Endothelial cell (in vitro differentiated cells): ENCODE data around the gene TMEM44. TPM values are rescaled to one million over a fixed set of nuclear protein-coding genes. Genes with fewer than 3 reads are reported as not detected.
"Not testable (repeated sequence)": the region's sequence is repeated elsewhere in the genome, so short reads cannot be mapped to it uniquely, and the experiment has no call there.

Experiments
- DNase-seq: peaks from one replicate; pipeline ENCODE4 v3.0.0; 2021; ENCODE audit warnings: low spot score
- H3K27ac Mint-ChIP-seq: one replicate; pipeline ENCODE4 v1.8.0; 2021; ENCODE audit warnings: mixed read lengths, inconsistent platforms; ENCODE audit not compliant: unreplicated experiment
- H3K27me3 Mint-ChIP-seq: one replicate; pipeline ENCODE4 v1.8.0; 2021; ENCODE audit warnings: mild to moderate bottlenecking, moderate library complexity, mixed read lengths, inconsistent platforms; ENCODE audit not compliant: unreplicated experiment
- H3K36me3 Mint-ChIP-seq: one replicate; pipeline ENCODE4 v1.8.0; 2021; ENCODE audit warnings: mild to moderate bottlenecking, low read depth, mixed read lengths, inconsistent platforms; ENCODE audit not compliant: unreplicated experiment
- H3K4me1 Mint-ChIP-seq: one replicate; pipeline ENCODE4 v1.8.0; 2021; ENCODE audit warnings: mild to moderate bottlenecking, mixed read lengths, inconsistent platforms; ENCODE audit not compliant: unreplicated experiment
- H3K4me3 Mint-ChIP-seq: one replicate; pipeline ENCODE4 v1.8.0; 2021; ENCODE audit warnings: mild to moderate bottlenecking, mixed read lengths, inconsistent platforms; ENCODE audit not compliant: unreplicated experiment
- H3K9me3 Mint-ChIP-seq: one replicate; pipeline ENCODE4 v1.8.0; 2021; ENCODE audit warnings: mixed read lengths, inconsistent platforms; ENCODE audit not compliant: unreplicated experiment
- total RNA-seq: library from RNA; stranded (reverse); fragmentation: NEBNext Ultra II Directional; extraction: Animal tissue kit (Norgen Biotek cat#: 25700); gene quantifications from one replicate; pipeline ENCODE4 v1.2.1, GENCODE V29; 2021; ENCODE audit not compliant: unreplicated experiment
- TF ChIP-seq, protein P1 (sequence below): fragments of 200-600 bp; sonication (generic); IDR thresholded peaks from one replicate; pipeline ENCODE4 v1.5.0; 2021; ENCODE audit warnings: antibody characterized with exemption; ENCODE audit not compliant: unreplicated experiment

The TMEM44 gene
- total RNA-seq, 1 donor from 2014 or later = 51.1 TPM

- H3K4me3 Mint-ChIP-seq = no peak overlapping the region
- no peaks in the 10 kb centered on the region for H3K4me1 Mint-ChIP-seq
- DNase-seq = no peak
- no peak overlapping the region for H3K27ac Mint-ChIP-seq
- H3K36me3 Mint-ChIP-seq = peaks cover 27% of the 10 kb centered on the region
- peaks cover 3% of the 10 kb centered on the region for H3K27me3 Mint-ChIP-seq
- H3K9me3 Mint-ChIP-seq = no peaks in the 10 kb centered on the region
- TF ChIP-seq, protein P1, sequence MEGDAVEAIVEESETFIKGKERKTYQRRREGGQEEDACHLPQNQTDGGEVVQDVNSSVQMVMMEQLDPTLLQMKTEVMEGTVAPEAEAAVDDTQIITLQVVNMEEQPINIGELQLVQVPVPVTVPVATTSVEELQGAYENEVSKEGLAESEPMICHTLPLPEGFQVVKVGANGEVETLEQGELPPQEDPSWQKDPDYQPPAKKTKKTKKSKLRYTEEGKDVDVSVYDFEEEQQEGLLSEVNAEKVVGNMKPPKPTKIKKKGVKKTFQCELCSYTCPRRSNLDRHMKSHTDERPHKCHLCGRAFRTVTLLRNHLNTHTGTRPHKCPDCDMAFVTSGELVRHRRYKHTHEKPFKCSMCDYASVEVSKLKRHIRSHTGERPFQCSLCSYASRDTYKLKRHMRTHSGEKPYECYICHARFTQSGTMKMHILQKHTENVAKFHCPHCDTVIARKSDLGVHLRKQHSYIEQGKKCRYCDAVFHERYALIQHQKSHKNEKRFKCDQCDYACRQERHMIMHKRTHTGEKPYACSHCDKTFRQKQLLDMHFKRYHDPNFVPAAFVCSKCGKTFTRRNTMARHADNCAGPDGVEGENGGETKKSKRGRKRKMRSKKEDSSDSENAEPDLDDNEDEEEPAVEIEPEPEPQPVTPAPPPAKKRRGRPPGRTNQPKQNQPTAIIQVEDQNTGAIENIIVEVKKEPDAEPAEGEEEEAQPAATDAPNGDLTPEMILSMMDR = no peak
Measured at GRCh38 chr3:194606941-194607340, 26.3 kb downstream of the TMEM44 start.

DNA sequence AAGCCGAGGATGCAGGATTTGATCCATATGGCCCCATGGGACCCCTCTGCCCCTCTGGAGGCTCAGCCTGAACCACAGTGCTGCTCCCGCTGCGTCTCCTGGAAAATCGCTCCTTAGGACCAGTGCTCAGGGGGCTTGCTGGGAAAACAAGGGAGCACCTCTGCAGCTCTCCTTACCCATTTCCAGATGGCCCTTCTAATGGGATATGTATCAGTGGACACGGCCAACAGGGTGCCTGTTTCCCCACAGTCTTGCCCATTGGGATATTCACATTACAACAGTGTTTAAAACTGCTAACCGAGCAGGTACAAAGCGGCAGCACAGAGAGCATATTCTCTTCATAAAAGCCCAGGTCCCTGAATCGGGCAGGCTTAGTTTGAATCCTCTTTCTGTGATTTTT is 27.1 kb downstream of the TMEM44 start:
- no peak overlapping the region for H3K4me3 Mint-ChIP-seq
- H3K4me1 Mint-ChIP-seq = no peaks in the 10 kb centered on the region
- no peak for DNase-seq
- H3K27me3 Mint-ChIP-seq = peaks cover 3% of the 10 kb centered on the region
- peaks cover 32% of the 10 kb centered on the region for H3K36me3 Mint-ChIP-seq
- H3K27ac Mint-ChIP-seq = no peak overlapping the region
- TF ChIP-seq, protein P1 = no peak
- H3K9me3 Mint-ChIP-seq = no peaks in the 10 kb centered on the region

- H3K27me3 Mint-ChIP-seq, H3K4me3 Mint-ChIP-seq, H3K9me3 Mint-ChIP-seq, H3K4me1 Mint-ChIP-seq, DNase-seq, H3K27ac Mint-ChIP-seq: not testable (repeated sequence)
- peaks cover 36% of the 10 kb centered on the region for H3K36me3 Mint-ChIP-seq
Measured at GRCh38 chr3:194605314-194605713, 27.9 kb downstream of the TMEM44 start.

DNA sequence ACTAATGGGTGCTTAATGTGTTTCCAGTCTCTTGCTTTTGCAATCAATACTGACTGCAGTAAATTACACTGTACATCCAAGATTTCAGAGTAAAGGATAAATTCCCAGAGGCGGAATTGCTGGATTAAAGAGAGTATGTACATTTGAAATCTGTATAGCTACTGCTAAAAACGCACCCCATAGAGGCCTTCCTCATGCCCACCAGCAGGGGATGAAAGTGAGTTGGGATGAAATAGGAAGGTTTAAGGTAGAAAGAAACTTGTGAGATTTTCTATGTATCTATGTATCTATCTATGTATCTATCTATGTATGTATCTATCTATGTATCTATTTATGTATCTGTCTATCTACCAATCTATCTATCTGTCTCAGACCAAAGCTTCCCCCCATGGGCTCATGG is 28.4 kb downstream of the TMEM44 start:
- H3K4me1 Mint-ChIP-seq = no peaks in the 10 kb centered on the region
- H3K4me3 Mint-ChIP-seq = no peak overlapping the region
- TF ChIP-seq, protein P1 = no peak
- no peak overlapping the region for H3K27ac Mint-ChIP-seq
- peaks cover 35% of the 10 kb centered on the region for H3K36me3 Mint-ChIP-seq
- no peak for DNase-seq
- H3K9me3 Mint-ChIP-seq = no peaks in the 10 kb centered on the region
- peaks cover 3% of the 10 kb centered on the region for H3K27me3 Mint-ChIP-seq

DNA sequence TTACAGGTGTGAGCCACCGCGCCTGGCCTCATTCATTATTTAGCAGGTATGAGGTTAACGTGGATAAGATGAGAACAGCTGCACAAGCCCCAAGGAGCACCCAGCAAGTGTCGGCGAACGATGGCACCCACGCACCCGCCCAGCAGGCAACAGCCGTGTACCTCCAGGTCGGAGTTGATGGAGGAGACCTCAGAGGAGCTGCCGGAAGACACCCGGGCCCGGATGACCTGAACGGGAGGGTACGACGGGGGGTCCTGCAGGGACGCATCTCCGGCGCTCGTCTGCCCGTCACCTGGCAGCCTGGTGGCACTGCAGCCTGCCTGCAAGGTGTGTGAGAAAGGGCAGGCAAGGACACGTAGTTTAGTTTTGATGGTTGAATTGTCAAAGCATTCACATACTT is 29.1 kb downstream of the TMEM44 start:
- Mint-ChIP-seq H3K4me1 (no peaks in the 10 kb centered on the region), H3K9me3 (no peaks in the 10 kb centered on the region), H3K27me3 (peaks cover 1% of the 10 kb centered on the region), H3K4me3 (no peak overlapping the region), H3K36me3 (peaks cover 32% of the 10 kb centered on the region), H3K27ac (no peak overlapping the region)
- TF ChIP-seq, protein P1 = no peak
- DNase-seq = no peak
